Raji (cell line): ENCODE results near the gene TMTC2.

Source experiments
- POLR2A ChIP-seq: IDR thresholded peaks from 2 replicates; pipeline ENCODE4 v1.6.1; 2011; ENCODE audit warnings: low read depth, low read length, control low read depth; ENCODE audit not compliant: insufficient read depth

Gene TMTC2

GRCh38 chr12:83097643-83098342 lies 411.1 kb downstream of the TMTC2 start:
- no peak for TF ChIP-seq POLR2A

- no peak for TF ChIP-seq POLR2A
Measured at GRCh38 chr12:83099436-83099835, 412.7 kb downstream of the TMTC2 start.

DNA sequence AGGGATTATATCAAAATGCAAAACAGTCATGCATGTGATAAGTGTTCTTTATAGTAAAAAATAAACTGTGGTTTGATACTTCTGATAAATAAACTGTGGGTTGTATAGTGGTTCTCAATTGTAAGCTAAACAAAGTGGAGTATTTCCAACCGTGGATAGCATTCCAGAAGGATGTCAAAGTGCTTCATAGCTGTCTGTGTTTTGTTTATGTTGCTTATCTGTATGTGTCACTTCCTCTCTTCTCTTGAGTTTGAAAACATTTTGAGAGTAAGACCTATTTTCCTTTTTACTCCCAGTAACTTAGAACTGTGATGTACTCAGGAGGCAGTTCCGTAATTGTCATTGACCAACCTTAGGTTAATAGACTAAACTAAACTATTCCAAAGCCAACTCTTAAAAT lies 415.8 kb downstream of the TMTC2 start:
- no peak for TF ChIP-seq POLR2A

DNA sequence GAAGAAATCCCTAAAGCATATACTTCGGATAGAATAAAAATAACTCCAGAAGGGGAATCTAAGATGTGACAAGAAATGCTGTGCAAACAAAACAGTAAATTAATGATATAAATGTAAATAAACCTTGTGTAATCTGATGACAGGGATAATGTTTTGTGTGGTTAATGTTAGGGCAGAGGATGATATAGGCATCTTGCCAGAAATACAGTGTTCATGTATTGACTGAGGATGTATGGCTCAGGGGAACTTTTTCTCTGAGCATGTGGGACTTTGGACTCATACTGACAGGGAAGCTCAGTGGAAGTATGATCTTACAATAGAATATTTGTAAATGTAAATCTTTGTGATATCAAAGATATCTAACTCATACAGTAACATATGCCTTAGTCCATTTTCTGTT lies 420.2 kb downstream of the TMTC2 start:
- TF ChIP-seq POLR2A = no peak

GRCh38 chr12:83110424-83110823 lies 423.7 kb downstream of the TMTC2 start:
- TF ChIP-seq POLR2A = no peak

DNA sequence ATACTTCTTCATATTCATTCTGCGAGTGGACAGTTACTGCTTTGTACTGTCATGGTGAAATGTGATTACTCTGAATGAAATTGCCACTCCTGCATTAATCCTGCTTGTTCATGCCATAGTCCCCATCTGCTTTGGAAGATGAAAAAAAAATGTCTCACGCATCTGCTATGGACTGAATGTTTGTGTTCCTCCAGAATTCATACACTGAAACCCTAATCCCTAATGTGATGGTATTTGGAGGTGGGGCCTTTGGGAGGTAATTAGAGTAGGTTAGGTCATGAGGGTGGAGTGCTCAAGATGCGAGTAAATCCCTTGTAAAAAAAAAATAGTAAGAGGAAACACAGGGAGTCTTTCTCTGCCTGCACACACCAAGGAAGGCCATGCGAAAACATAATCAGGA lies 427.2 kb downstream of the TMTC2 start:
- no peak for TF ChIP-seq POLR2A

DNA sequence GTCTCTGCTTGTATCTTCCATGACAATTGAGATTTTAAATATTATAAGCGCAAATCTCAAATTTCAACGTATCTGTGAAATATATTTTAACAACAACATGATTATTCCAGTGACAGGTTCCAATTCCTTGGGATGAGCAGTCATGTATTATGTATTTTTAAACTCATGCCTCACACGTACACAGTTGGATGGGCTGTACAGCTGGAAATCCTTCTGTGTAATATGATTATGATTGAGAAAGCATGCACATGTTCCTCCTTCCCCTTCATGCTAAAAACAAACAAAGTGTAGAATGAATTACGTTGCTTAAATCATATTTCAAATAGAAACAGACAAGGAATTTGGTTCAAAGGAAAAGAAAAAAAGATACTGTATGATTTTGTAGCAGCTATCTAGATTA lies 428.3 kb downstream of the TMTC2 start:
- TF ChIP-seq POLR2A = no peak

- no peak for TF ChIP-seq POLR2A
Measured at GRCh38 chr12:83121897-83122622, 435.4 kb downstream of the TMTC2 start.

GRCh38 chr12:83122623-83122934 lies 435.9 kb downstream of the TMTC2 start:
- no peak for TF ChIP-seq POLR2A

GRCh38 chr12:83123039-83123438 lies 436.3 kb downstream of the TMTC2 start:
- TF ChIP-seq POLR2A = no peak

DNA sequence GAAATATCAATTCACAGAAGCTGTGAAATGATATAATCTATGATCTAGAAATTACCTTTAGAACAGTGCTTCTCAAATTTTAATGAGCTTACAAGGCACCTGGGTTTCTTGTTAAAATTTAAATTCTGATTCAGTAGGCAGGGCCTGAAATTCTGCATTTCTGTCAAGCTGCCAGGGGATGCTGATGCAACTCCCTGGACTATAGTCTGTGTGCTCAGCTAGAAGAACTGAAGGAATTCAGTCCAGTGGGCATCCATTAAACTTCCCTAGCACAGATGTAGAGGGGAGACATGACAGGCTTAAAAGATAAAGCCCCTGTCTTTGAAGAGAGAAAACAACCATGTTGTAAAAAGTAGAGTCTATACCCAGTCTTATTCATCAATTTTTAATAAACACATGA lies 441.8 kb downstream of the TMTC2 start:
- no peak for TF ChIP-seq POLR2A

DNA sequence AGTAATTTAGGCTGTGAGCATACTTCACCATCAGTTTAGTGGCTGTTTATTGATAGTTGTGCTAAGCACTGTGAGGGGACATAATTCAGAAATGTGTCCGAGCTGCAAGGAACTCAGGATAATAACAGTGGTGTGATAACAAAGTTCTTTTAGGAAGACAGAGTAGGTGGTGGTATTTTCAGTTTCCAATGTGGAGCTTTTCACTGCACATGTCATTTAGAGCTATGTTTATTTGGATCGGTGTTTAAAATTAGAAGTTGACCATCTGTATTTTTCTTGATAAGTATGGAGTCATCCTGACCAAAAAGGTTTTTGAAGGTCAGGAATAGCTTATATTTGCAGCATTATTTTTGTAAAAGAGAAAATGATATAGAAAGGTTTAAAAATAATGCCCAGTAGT lies 443.5 kb downstream of the TMTC2 start:
- no peak for TF ChIP-seq POLR2A

- TF ChIP-seq POLR2A = no peak
Measured at GRCh38 chr12:83132360-83132759, 445.7 kb downstream of the TMTC2 start.

DNA sequence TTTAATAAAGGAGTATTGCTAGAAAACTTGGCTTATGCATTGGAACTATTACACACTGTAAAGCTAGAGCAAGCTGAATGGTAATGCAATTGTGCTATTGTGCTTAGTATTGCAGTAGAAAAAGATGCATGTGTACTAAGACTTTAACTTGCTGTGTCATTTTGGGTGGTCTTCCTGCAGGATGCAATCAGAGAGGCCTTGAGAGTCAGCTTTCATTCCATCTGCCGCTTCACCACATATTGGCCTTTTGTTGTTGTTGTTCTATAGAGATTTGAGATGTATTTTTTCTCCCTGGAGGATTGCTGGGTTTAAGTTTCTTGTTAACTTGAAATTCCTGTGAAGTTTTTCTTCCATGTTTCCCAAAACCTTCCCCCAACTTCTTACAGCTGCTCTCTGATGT lies 449.7 kb downstream of the TMTC2 start:
- TF ChIP-seq POLR2A = no peak

- TF ChIP-seq POLR2A = no peak
Measured at GRCh38 chr12:83140135-83140534, 453.4 kb downstream of the TMTC2 start.

- no peak for TF ChIP-seq POLR2A
Measured at GRCh38 chr12:83141460-83141994, 454.8 kb downstream of the TMTC2 start.

DNA sequence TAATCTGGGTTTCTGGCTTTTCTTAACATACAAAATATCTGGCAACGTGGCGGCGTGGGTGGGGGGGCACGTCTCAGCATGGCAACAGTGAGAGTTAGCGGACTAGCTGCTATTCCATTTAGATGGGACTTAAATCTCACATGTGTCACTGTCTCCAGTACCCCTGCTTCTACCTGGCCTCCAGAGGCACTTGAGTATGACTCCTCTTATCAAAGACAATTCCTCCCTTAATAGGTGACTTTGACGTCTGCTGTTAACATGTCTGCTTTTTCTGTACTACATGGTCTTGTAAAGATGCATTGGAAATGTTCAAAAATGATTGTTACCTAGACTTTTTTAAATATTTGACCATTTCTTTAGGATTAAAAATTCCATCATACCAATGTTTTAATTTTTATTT lies 456.2 kb downstream of the TMTC2 start:
- no peak for TF ChIP-seq POLR2A

DNA sequence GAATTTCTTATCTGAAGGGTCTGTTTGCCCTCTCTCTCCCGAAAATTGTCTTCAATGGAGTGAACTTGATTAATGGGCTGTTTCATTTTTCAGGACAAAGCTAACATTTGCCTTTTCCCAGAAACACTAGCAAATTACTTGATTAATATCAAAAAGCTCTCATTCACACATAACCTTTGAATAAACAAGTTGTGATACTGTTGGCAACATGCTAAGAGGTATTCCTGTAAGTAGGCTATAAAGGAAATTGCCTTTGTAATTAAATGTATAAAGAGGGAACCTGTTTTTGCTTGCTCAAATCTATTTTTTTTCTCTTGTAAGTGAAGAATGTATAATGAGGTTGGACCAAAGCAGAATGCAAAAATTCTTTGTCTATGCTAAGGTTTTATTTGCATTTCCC lies 457.2 kb downstream of the TMTC2 start:
- no peak for TF ChIP-seq POLR2A
